ENCODE measurements around the gene CEP135.

DNA sequence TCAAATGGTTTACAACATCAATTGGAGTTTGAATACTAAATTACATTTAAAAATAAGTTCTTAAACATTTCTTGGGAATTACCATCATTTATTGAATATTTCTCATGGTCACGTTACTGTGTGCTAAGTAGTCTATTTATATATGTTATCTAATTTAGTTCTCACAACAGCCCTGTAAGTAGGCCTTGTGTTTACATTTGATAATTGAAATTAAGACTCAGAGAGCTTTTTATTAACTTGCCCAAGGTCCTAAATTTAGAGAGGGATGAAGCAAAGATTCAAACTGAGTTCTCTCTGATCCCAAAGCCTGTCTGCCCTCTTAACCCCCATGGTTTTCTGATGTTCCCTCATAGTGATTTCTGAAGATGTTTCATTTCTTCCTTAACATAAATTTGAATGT, 103.7 kb downstream of the CEP135 start:
- TF ChIP-seq CTCF (conservative IDR thresholded peaks at IDR 0.05; ENCODE audit: low read depth, low read length): no peak
- TF ChIP-seq EZH2 (IDR thresholded peaks at IDR 0.05; ENCODE audit: low read length, unreplicated experiment): no peak

Measured in PC-3 (cell line).